ENCODE data around the gene AKR7A3. TPM values are rescaled to one million over a fixed set of nuclear protein-coding genes. Genes with fewer than 3 reads are reported as not detected.
"Not testable (repeated sequence)": the region's sequence is repeated elsewhere in the genome, so short reads cannot be mapped to it uniquely, and the experiment has no call there.

AKR7A3 gene
- total RNA-seq (2021) (1.3 to 1.5 TPM (median 1.5 TPM) in 3 replicates), Bru-seq, nascent RNA (percentile 44 among the genes with signal in this experiment)
- long read RNA-seq, experiment 1: 0 reads
- long read RNA-seq, experiment 2, partial matches to known transcripts: 0 of 1 reads
- long read RNA-seq, experiment 2, other reads (novel, unspliced or antisense): 1 of 1 reads
- long read RNA-seq, experiment 3: 0 reads

- H3K27ac Mint-ChIP-seq, POLR2A ChIA-PET, H3K4me1 Mint-ChIP-seq, H3K36me3 Mint-ChIP-seq: not testable (repeated sequence)
- peak; percentile 61 for DNase-seq (ENCODE audit: low spot score)
- ATAC-seq: peak; percentile 83
- H3K27me3 Mint-ChIP-seq (ENCODE audit: low read depth): peaks cover 38% of the 10 kb centered on the region
- 0 out of 2 replicates have a peak, but pooled peaks have one; percentile 28 for TF ChIP-seq HMGXB4 (CRISPR knock-in tag; IDR thresholded peaks at IDR 0.05)
- TF ChIP-seq FOXP4 (CRISPR knock-in tag; IDR thresholded peaks at IDR 0.05): 0 out of 2 replicates have a peak, but pooled peaks have one; percentile 41
- TF ChIP-seq ARID4B (CRISPR knock-in tag; IDR thresholded peaks at IDR 0.05; ENCODE audit: borderline replicate concordance): 0 out of 2 replicates have a peak, but pooled peaks have one; percentile 40
- TF ChIP-seq SP1 (CRISPR knock-in tag; conservative IDR thresholded peaks at IDR 0.05): peak; percentile 10
- peak; percentile 91 for TF ChIP-seq MAX (CRISPR knock-in tag; IDR thresholded peaks at IDR 0.05)
- peak; percentile 42; the same call in 1 of the 2 replicates for TF ChIP-seq USF1 (CRISPR knock-in tag; IDR thresholded peaks at IDR 0.05)
- 0 out of 2 replicates have a peak, but pooled peaks have one; percentile 34 for TF ChIP-seq MYBL2 (CRISPR knock-in tag; IDR thresholded peaks at IDR 0.05)
- 0 out of 2 replicates have a peak, but pooled peaks have one; percentile 24 for TF ChIP-seq ZBTB43 (CRISPR knock-in tag; IDR thresholded peaks at IDR 0.05)
- 0 out of 2 replicates have a peak, but pooled peaks have one; percentile 45 for TF ChIP-seq AFF4 (CRISPR knock-in tag; IDR thresholded peaks at IDR 0.05; ENCODE audit: borderline replicate concordance)
- 0 out of 2 replicates have a peak, but pooled peaks have one; percentile 21 for TF ChIP-seq FOXK1 (CRISPR knock-in tag; IDR thresholded peaks at IDR 0.05)
- 0 out of 2 replicates have a peak, but pooled peaks have one; percentile 54 for TF ChIP-seq FOXP1 (CRISPR knock-in tag; IDR thresholded peaks at IDR 0.05; ENCODE audit: borderline replicate concordance)
- peak; percentile 71; the same call in 1 of the 2 replicates for TF ChIP-seq ETV6 (CRISPR knock-in tag; IDR thresholded peaks at IDR 0.05)
- peak; percentile 39; the same call in 1 of the 2 replicates for TF ChIP-seq ZNF219 (CRISPR knock-in tag; IDR thresholded peaks at IDR 0.05; ENCODE audit: borderline replicate concordance)
- CTCF ChIA-PET: interaction anchor here (0.6 to 2.0 kb wide), 7 partner anchors 19 to 428 kb away, joined by 3 to 11 read pairs (median 4); no protein-coding TSS in a partner anchor
- H3K4me3 Mint-ChIP-seq: peak within 1 kb of the TSS; percentile 62
- H3K9me3 Mint-ChIP-seq: peaks cover 15% of the 10 kb centered on the region
These were observed at the start of gene AKR7A3 for GRCh38 chr1:19288324-19289241. AKR7A3 (minus strand) TSS chr1:19288770; CDS start chr1:19288709, 61 bp downstream.
